ENCODE results near the gene ERC1. TPM values are rescaled to one million over a fixed set of nuclear protein-coding genes. Genes with fewer than 3 reads are reported as not detected.

The ERC1 gene
- total RNA-seq, 4 donors from 2014 or later, result 58.0 to 83.2 (median 73.5) TPM

DNA sequence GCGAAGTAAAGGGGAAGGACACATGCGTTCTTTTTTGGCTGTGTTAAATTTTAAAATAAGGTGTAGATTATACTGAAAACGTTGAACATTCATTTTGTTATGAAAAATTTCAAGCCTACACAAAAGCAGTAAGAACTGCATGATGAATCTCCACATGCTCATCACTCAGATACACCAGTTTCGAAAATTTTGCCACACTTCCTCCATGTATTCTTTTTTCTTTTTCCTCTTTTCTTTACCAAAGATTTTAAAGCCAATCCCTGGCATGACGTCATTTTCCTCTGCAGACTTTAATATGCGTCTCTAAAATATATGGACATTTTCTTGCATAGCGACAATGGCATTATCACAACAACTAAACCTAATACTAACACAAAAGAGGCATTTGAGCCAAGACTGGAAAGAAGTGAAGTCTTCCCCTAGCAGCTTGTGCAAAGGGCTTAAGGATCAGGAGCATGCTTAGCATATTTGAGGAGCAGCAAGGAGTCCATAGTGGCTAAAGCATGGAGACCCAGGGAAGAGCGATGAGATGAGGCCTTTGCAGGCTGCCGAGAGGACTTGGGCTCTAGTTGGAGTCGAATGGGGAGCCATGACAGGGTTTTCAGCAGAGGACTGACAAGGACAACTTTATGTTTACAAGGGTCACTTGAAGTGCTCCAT lies 111.9 kb downstream of the ERC1 start:
- WGBS, 2 donors, result 85 to 88% methylated on average over 10 of the region's 10 CpGs

DNA sequence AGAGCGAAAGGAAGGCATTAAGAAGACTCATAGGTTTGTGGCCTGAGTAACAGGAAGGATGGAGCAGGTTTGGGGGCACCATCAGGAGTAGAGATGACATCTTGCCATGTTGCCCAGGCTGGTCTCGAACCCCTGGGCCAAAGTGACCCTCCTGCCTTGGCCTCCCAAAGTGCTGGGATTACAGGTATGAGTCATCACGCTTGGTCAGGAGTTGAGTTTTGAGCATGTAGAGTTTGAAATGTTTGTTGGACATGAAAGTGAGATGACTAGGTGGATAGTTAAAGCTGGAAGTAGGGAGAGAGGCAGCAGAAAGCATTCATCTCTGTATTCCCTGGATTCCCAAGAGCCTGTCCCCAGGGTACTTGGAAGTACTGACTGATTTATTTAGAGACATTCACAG lies 112.6 kb downstream of the ERC1 start:
- Histone ChIP-seq H3K27ac (no peak overlapping the region), H3K4me3 (no peak overlapping the region), H3K36me3 (peaks cover 0 to 7% (median 0%) of the 10 kb centered on the region in 3 donors), H3K9me3 (no peaks in the 10 kb centered on the region), H3K27me3 (no peaks in the 10 kb centered on the region), H3K4me1 (peaks cover 0 to 7% (median 0%) of the 10 kb centered on the region in 4 donors)
- DNase-seq (ENCODE audit: low spot score in 2 of 2), result no peak
- TF ChIP-seq, protein P1, sequence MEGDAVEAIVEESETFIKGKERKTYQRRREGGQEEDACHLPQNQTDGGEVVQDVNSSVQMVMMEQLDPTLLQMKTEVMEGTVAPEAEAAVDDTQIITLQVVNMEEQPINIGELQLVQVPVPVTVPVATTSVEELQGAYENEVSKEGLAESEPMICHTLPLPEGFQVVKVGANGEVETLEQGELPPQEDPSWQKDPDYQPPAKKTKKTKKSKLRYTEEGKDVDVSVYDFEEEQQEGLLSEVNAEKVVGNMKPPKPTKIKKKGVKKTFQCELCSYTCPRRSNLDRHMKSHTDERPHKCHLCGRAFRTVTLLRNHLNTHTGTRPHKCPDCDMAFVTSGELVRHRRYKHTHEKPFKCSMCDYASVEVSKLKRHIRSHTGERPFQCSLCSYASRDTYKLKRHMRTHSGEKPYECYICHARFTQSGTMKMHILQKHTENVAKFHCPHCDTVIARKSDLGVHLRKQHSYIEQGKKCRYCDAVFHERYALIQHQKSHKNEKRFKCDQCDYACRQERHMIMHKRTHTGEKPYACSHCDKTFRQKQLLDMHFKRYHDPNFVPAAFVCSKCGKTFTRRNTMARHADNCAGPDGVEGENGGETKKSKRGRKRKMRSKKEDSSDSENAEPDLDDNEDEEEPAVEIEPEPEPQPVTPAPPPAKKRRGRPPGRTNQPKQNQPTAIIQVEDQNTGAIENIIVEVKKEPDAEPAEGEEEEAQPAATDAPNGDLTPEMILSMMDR (IDR thresholded peaks at IDR 0.05), result no peak
- TF ChIP-seq POLR2A (IDR thresholded peaks at IDR 0.05) (no peak), EP300 (IDR thresholded peaks at IDR 0.05) (no peak)
- 97 to 100% methylated on average over 3 of the region's 3 CpGs for WGBS, 2 donors

More for the DNA sequence above, 111.9 kb downstream of the ERC1 start:
- H3K27me3 ChIP-seq, result no peaks in the 10 kb centered on the region
- peaks cover 0 to 7% (median 0%) of the 10 kb centered on the region in 4 donors for H3K4me1 ChIP-seq
- no peak overlapping the region for H3K4me3 ChIP-seq
- H3K36me3 ChIP-seq, result peaks cover 0 to 7% (median 0%) of the 10 kb centered on the region in 3 donors
- TF ChIP-seq, protein P1 (IDR thresholded peaks at IDR 0.05), result no peak
- TF ChIP-seq EP300 (IDR thresholded peaks at IDR 0.05) (no peak), POLR2A (IDR thresholded peaks at IDR 0.05) (no peak)
- H3K27ac ChIP-seq, result no peak overlapping the region
- H3K9me3 ChIP-seq, result no peaks in the 10 kb centered on the region
- DNase-seq (ENCODE audit: low spot score in 2 of 2), result no peak

GRCh38 chr12:1104088-1104800 lies 113.2 kb downstream of the ERC1 start:
- H3K27ac ChIP-seq, result no peak overlapping the region
- H3K36me3 ChIP-seq, result peaks cover 0 to 7% (median 0%) of the 10 kb centered on the region in 3 donors
- no peaks in the 10 kb centered on the region for H3K9me3 ChIP-seq
- TF ChIP-seq POLR2A (IDR thresholded peaks at IDR 0.05) (no peak), EP300 (IDR thresholded peaks at IDR 0.05) (no peak)
- TF ChIP-seq, protein P1 (IDR thresholded peaks at IDR 0.05), result no peak
- 80 to 86% methylated on average over 8 of the region's 8 CpGs for WGBS, 2 donors
- no peaks in the 10 kb centered on the region for H3K27me3 ChIP-seq
- H3K4me3 ChIP-seq, result no peak overlapping the region
- DNase-seq (ENCODE audit: low spot score in 2 of 2), result no peak
- peaks cover 0 to 7% (median 0%) of the 10 kb centered on the region in 4 donors for H3K4me1 ChIP-seq

DNA sequence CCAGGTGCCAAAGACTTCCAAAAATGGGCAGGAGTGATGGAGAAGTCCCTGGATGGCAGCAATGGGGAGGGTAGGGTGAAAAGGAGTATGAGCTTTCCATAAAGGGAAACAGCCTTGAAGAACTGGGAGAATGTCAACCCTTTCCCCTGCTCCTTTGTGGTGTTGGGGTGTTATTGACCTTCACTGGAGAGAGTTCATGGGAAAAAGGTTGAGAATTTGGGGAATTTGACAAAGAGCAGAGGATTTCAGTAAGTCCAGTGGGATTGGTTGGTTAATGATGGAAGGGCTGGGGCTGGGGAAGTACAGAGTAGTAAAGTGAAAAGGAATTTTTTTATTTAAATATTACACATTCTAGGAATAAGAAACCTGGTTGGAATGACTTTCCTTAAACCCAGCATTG lies 116.6 kb downstream of the ERC1 start:
- H3K27ac ChIP-seq, result no peak overlapping the region
- H3K36me3 ChIP-seq, result peaks cover 0 to 24% (median 0%) of the 10 kb centered on the region in 3 donors
- TF ChIP-seq, protein P1 (IDR thresholded peaks at IDR 0.05), result no peak
- no peak for TF ChIP-seq POLR2A (IDR thresholded peaks at IDR 0.05)
- TF ChIP-seq EP300 (IDR thresholded peaks at IDR 0.05), result no peak
- H3K9me3 ChIP-seq, result no peaks in the 10 kb centered on the region
- H3K27me3 ChIP-seq, result no peaks in the 10 kb centered on the region
- H3K4me3 ChIP-seq, result no peak overlapping the region
- H3K4me1 ChIP-seq, result peaks cover 0 to 7% (median 0%) of the 10 kb centered on the region in 4 donors
- DNase-seq (ENCODE audit: low spot score in 2 of 2), result no peak

- no peak for TF ChIP-seq EP300 (IDR thresholded peaks at IDR 0.05)
- 96 to 100% methylated on average over 1 of the region's 1 CpG for WGBS, 2 donors
- no peaks in the 10 kb centered on the region for H3K27me3 ChIP-seq
- no peak for DNase-seq (ENCODE audit: low spot score in 2 of 2)
- H3K27ac ChIP-seq, result no peak overlapping the region
- H3K4me1 ChIP-seq, result peaks cover 0 to 4% (median 0%) of the 10 kb centered on the region in 4 donors
- H3K9me3 ChIP-seq, result no peaks in the 10 kb centered on the region
- H3K4me3 ChIP-seq, result no peak overlapping the region
- peaks cover 0 to 24% (median 0%) of the 10 kb centered on the region in 3 donors for H3K36me3 ChIP-seq
Observed at GRCh38 chr12:1108276-1108675, 117.3 kb downstream of the ERC1 start.

Data from tibial nerve (tissue), 4 donors.